Epidermal melanocyte (primary cell): ENCODE measurements around the gene NRG3.
"Not testable (repeated sequence)": the region's sequence is repeated elsewhere in the genome, so short reads cannot be mapped to it uniquely, and the experiment has no call there.

Experiments
- DNase-seq: peaks from one replicate; pipeline ENCODE4 v3.0.0; 2011; ENCODE audit warnings: low spot score; ENCODE audit not compliant: insufficient read length

The NRG3 gene

GRCh38 chr10:82668221-82668895 is 793.4 kb downstream of the NRG3 start:
- no peak for DNase-seq

- no peak for DNase-seq
These were observed 799.0 kb downstream of the NRG3 start for GRCh38 chr10:82674036-82674435.

GRCh38 chr10:82677932-82678331 is 802.9 kb downstream of the NRG3 start:
- DNase-seq: not testable (repeated sequence)

GRCh38 chr10:82678451-82678850 is 803.5 kb downstream of the NRG3 start:
- DNase-seq: not testable (repeated sequence)

GRCh38 chr10:82680608-82681007 is 805.6 kb downstream of the NRG3 start:
- no peak for DNase-seq

GRCh38 chr10:82683945-82684344 is 809.0 kb downstream of the NRG3 start:
- no peak for DNase-seq

GRCh38 chr10:82685087-82685486 is 810.1 kb downstream of the NRG3 start:
- DNase-seq: no peak

- no peak for DNase-seq
These were observed 816.2 kb downstream of the NRG3 start for GRCh38 chr10:82691211-82691610.

GRCh38 chr10:82692458-82692857 is 817.5 kb downstream of the NRG3 start:
- no peak for DNase-seq

GRCh38 chr10:82721831-82722230 is 846.8 kb downstream of the NRG3 start:
- no peak for DNase-seq

GRCh38 chr10:82722273-82722672 is 847.3 kb downstream of the NRG3 start:
- DNase-seq: no peak

GRCh38 chr10:82736305-82736704 is 861.3 kb downstream of the NRG3 start:
- DNase-seq: no peak

GRCh38 chr10:82737549-82737948 is 862.6 kb downstream of the NRG3 start:
- no peak for DNase-seq

GRCh38 chr10:82738592-82738991 is 863.6 kb downstream of the NRG3 start:
- no peak for DNase-seq

- DNase-seq: no peak
These were observed 867.5 kb downstream of the NRG3 start for GRCh38 chr10:82742478-82742877.

GRCh38 chr10:82742898-82743297 is 867.9 kb downstream of the NRG3 start:
- no peak for DNase-seq

GRCh38 chr10:82750538-82750937 is 875.5 kb downstream of the NRG3 start:
- no peak for DNase-seq

- DNase-seq: no peak
These were observed 882.4 kb downstream of the NRG3 start for GRCh38 chr10:82757397-82757796.

- DNase-seq: no peak
These were observed 882.9 kb downstream of the NRG3 start for GRCh38 chr10:82757901-82758300.

GRCh38 chr10:82759050-82759449 is 884.1 kb downstream of the NRG3 start:
- DNase-seq: no peak

GRCh38 chr10:82762641-82763040 is 887.6 kb downstream of the NRG3 start:
- DNase-seq: no peak

- DNase-seq: no peak
These were observed 893.0 kb downstream of the NRG3 start for GRCh38 chr10:82768040-82768439.

GRCh38 chr10:82778908-82779307 is 903.9 kb downstream of the NRG3 start:
- DNase-seq: no peak

GRCh38 chr10:82796510-82796909 is 921.5 kb downstream of the NRG3 start:
- no peak for DNase-seq
